Measurements from ENCODE around the gene RAP1GDS1. TPM values are rescaled to one million over a fixed set of nuclear protein-coding genes. Genes with fewer than 3 reads are reported as not detected.

The RAP1GDS1 gene
- total RNA-seq, 1 experiment from 2014 or later: 40.8 TPM

- Histone ChIP-seq H3K9ac (ENCODE audit: low read length) (no peak overlapping the region), H3K79me2 (ENCODE audit: insufficient read depth, low read length) (no peaks in the 10 kb centered on the region), H4K20me1 (ENCODE audit: insufficient read depth) (no peaks in the 10 kb centered on the region), H3K9me2 (ENCODE audit: insufficient read depth) (no peaks in the 10 kb centered on the region), H3K27ac (ENCODE audit: low read depth, low read length) (no peak overlapping the region), H3K4me3 (replicated peaks in 1 of 2; ENCODE audit: low read depth in 1 of 2, low read length in 2 of 2) (no peak overlapping the region), H2AFZ (ENCODE audit: low read depth, low read length, poor library complexity, severe bottlenecking) (no peak overlapping the region), H3K36me3 (ENCODE audit: control insufficient read depth in 1 of 2, insufficient read depth in 2 of 2, low read length in 2 of 2) (peaks cover 0 to 13% of the 10 kb centered on the region in 2 experiments; a peak in 1 of 4 replicates), H3K9me3 (ENCODE audit: control insufficient read depth in 1 of 2, insufficient read depth in 1 of 2, low read depth in 1 of 2, low read length in 2 of 2) (peaks cover 3% of the 10 kb centered on the region in 2 experiments; a peak in 1 of 4 replicates), H3K4me2 (ENCODE audit: low read length) (no peak overlapping the region), H3K27me3 (ENCODE audit: insufficient read depth, low read length) (no peaks in the 10 kb centered on the region), H3K4me1 (ENCODE audit: control insufficient read depth in 1 of 2, insufficient read depth in 2 of 2, low read length in 2 of 2) (no peaks in the 10 kb centered on the region)
- CTCF ChIA-PET: no interaction called here
- BruUV-seq (replicated peaks): no TSS peak
- POLR2A ChIA-PET: no interaction called here
- ATAC-seq: no peak
- intact Hi-C loops (cut with micrococcal nuclease): no loop called here
- TF ChIP-seq CTCF (IDR thresholded peaks at IDR 0.05 in 2 of 3, conservative IDR thresholded peaks at IDR 0.05 in 1 of 3; ENCODE audit: borderline replicate concordance in 1 of 3, insufficient read depth in 1 of 3, low read depth in 2 of 3, low read length in 2 of 3) (no peak), TCF7L2 (IDR thresholded peaks at IDR 0.05; ENCODE audit: borderline replicate concordance, extremely low read depth, insufficient read depth, insufficient read length) (no peak), REST (IDR thresholded peaks at IDR 0.05; ENCODE audit: low read depth) (no peak), EZH2 (IDR thresholded peaks at IDR 0.05) (no peak), SP1 (IDR thresholded peaks at IDR 0.05; ENCODE audit: low read depth) (no peak), CBX3 (IDR thresholded peaks at IDR 0.05; ENCODE audit: low read depth) (no peak), SIN3A (IDR thresholded peaks at IDR 0.05; ENCODE audit: low read depth) (no peak), FOSL1 (IDR thresholded peaks at IDR 0.05; ENCODE audit: low read depth) (no peak), RAD21 (IDR thresholded peaks at IDR 0.05; ENCODE audit: low read depth) (no peak), ATF3 (IDR thresholded peaks at IDR 0.05) (no peak), JUND (IDR thresholded peaks at IDR 0.05) (no peak), POLR2A (IDR thresholded peaks at IDR 0.05; ENCODE audit: borderline replicate concordance, extremely low read depth, insufficient read depth, insufficient read length) (no peak), MAX (IDR thresholded peaks at IDR 0.05) (no peak), SRF (IDR thresholded peaks at IDR 0.05; ENCODE audit: low read depth) (no peak)
- DNase-seq (ENCODE audit: low read depth, low spot score): no peak
- RAD21 ChIA-PET (ENCODE audit: low non-redundant PET in 1 of 2, low total read pairs in 2 of 2, uncharacterized antibody in 2 of 2, unreplicated experiment in 2 of 2): no interaction called here
Observed at GRCh38 chr4:98369322-98369721, 108.1 kb downstream of the RAP1GDS1 start.
